HL-60 (cell line): ENCODE data around the gene CLRN1.

Experiments
- DNase-seq, 2 experiments: peaks; one replicate each; pipeline ENCODE4 v3.0.0-alpha.2; 2010 to 2020; ENCODE audit warnings: low read depth in 1 of 2, low spot score in 1 of 2
- H3K27ac ChIP-seq: fragments of 250-450 bp; sonication (Bioruptor Pico); replicated peaks from 2 replicates; pipeline ENCODE4 v1.5.1; 2020; ENCODE audit warnings: mild to moderate bottlenecking, moderate library complexity
- H3K27me3 ChIP-seq: fragments of 250-450 bp; sonication (Bioruptor Pico); 2 replicates; pipeline ENCODE4 v1.5.1; 2021; ENCODE audit warnings: mild to moderate bottlenecking, moderate library complexity; ENCODE audit not compliant: insufficient read depth, poor library complexity, severe bottlenecking
- H3K4me3 ChIP-seq: replicated peaks from 2 replicates; pipeline ENCODE4 v1.5.1; 2011; ENCODE audit warnings: mild to moderate bottlenecking, control low read depth, low read length; ENCODE audit not compliant: insufficient read depth
- CTCF ChIP-seq: IDR thresholded peaks from one replicate; pipeline ENCODE4 v1.5.1; 2011; ENCODE audit warnings: low read length, control low read depth, inconsistent platforms; ENCODE audit not compliant: insufficient read depth
- GABPA ChIP-seq: IDR thresholded peaks from 2 replicates; pipeline ENCODE4 v1.6.1; 2012; ENCODE audit warnings: low read depth
- POLR2AphosphoS5 ChIP-seq: IDR thresholded peaks from 2 replicates; pipeline ENCODE4 v1.6.1; 2012; ENCODE audit warnings: low read depth
- REST ChIP-seq: IDR thresholded peaks from 2 replicates; pipeline ENCODE4 v1.6.1; 2012; ENCODE audit warnings: low read depth; ENCODE audit not compliant: insufficient replicate concordance
- SPI1 ChIP-seq: IDR thresholded peaks from 2 replicates; pipeline ENCODE4 v1.6.1; 2012; ENCODE audit warnings: low read depth, mild to moderate bottlenecking, borderline replicate concordance

CLRN1 gene

DNA sequence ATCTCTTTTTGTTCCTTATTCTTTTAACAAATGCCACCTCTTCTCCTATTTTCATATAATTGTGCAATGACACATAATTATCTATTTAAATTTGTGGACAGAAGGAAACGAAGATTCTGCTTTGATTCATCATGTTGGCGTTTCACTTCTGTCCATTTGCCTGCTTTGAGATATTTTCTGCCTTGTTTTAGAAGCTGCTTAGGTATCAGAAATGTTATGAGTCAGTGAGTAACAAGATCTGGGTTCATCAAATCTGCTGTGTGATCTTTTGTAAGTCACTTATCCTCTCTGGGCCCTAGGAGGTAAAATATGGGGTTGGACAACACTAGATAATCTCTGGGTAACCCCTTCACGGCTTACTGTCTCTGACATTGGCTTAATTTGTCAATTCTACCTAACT is 60.0 kb downstream of the CLRN1 start:
- Histone ChIP-seq H3K27ac (no peak overlapping the region), H3K27me3 (peaks cover 8% of the 10 kb centered on the region), H3K4me3 (no peak overlapping the region)
- TF ChIP-seq CTCF (no peak), REST (no peak), GABPA (no peak), POLR2AphosphoS5 (no peak), SPI1 (no peak)
- DNase-seq = no peak

- TF ChIP-seq CTCF = no peak
- TF ChIP-seq SPI1 = peak; percentile 45; the same call in 1 of the 2 replicates
- H3K27me3 ChIP-seq = peaks cover 5% of the 10 kb centered on the region
- H3K4me3 ChIP-seq = no peak overlapping the region
- no peak for DNase-seq
- H3K27ac ChIP-seq = no peak overlapping the region
Observed at GRCh38 chr3:150911771-150912170, 60.8 kb downstream of the CLRN1 start.

DNA sequence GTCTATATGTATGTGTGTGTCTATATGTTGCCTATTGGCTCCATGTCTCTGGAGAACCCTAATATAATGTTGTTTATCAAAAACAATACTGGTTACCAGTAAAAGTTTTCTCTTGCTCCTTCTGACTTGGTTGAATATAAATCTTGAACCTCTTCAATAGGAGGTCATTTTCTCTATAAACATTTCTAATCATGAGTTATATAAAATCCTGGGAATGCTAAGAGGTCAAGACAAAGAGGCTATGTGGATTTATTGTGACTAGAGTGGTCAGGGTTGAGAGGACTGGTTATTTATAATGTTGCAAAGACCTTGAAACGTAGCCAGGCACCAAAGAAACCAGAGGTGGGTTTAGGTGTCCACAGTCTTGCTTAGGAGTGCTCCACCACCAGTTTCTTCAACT is 66.1 kb downstream of the CLRN1 start:
- Histone ChIP-seq H3K27ac (no peak overlapping the region), H3K4me3 (no peak overlapping the region), H3K27me3 (peaks cover 8% of the 10 kb centered on the region)
- no peak for DNase-seq
- no peak for TF ChIP-seq GABPA
- no peak for TF ChIP-seq REST
- TF ChIP-seq SPI1 = no peak
- no peak for TF ChIP-seq CTCF
- TF ChIP-seq POLR2AphosphoS5 = no peak

GRCh38 chr3:150905746-150906145 is 66.8 kb downstream of the CLRN1 start:
- no peak for TF ChIP-seq CTCF
- no peak for TF ChIP-seq SPI1
- no peak for TF ChIP-seq POLR2AphosphoS5
- TF ChIP-seq REST = no peak
- no peak for TF ChIP-seq GABPA
- Histone ChIP-seq H3K27ac (no peak overlapping the region), H3K27me3 (peaks cover 5% of the 10 kb centered on the region), H3K4me3 (no peak overlapping the region)
- DNase-seq = no peak
